Mucosa of rectum (tissue), 2 donors: ENCODE results near the gene MS4A8.
"Not testable (repeated sequence)": the region's sequence is repeated elsewhere in the genome, so short reads cannot be mapped to it uniquely, and the experiment has no call there.

Experiments
- H3K27ac ChIP-seq, 2 donors: one replicate each; pipeline ENCODE4 v1.7.0; 2013; ENCODE audit warnings: inconsistent platforms in 2 of 2, low read depth in 2 of 2, low read length in 2 of 2
- H3K27me3 ChIP-seq, 2 donors: one replicate each; pipeline ENCODE4 v1.7.0; 2013; ENCODE audit warnings: low read length in 2 of 2; ENCODE audit not compliant: control insufficient read depth in 2 of 2, insufficient read depth in 2 of 2
- H3K36me3 ChIP-seq, 2 donors: one replicate each; pipeline ENCODE4 v1.7.0; 2013; ENCODE audit warnings: low read length in 2 of 2; ENCODE audit not compliant: control insufficient read depth in 2 of 2, insufficient read depth in 2 of 2
- H3K4me1 ChIP-seq, 2 donors: one replicate each; pipeline ENCODE4 v1.7.0; 2013; ENCODE audit warnings: low read length in 2 of 2, mild to moderate bottlenecking in 1 of 2; ENCODE audit not compliant: control insufficient read depth in 2 of 2, insufficient read depth in 2 of 2
- H3K4me3 ChIP-seq, 2 donors: one replicate each; pipeline ENCODE4 v1.7.0; 2013; ENCODE audit warnings: low read length in 2 of 2
- H3K9ac ChIP-seq, 2 donors: one replicate each; pipeline ENCODE4 v1.7.0; 2013; ENCODE audit warnings: low read length in 2 of 2, low read depth in 1 of 2, mild to moderate bottlenecking in 1 of 2
- H3K9me3 ChIP-seq, 2 donors: one replicate each; pipeline ENCODE4 v1.7.0; 2013; ENCODE audit warnings: low read length in 2 of 2; ENCODE audit not compliant: control insufficient read depth in 2 of 2
- donor health status: healthy.
- donor health status: Normal muscosa, but diverticular disease.

MS4A8 gene

DNA sequence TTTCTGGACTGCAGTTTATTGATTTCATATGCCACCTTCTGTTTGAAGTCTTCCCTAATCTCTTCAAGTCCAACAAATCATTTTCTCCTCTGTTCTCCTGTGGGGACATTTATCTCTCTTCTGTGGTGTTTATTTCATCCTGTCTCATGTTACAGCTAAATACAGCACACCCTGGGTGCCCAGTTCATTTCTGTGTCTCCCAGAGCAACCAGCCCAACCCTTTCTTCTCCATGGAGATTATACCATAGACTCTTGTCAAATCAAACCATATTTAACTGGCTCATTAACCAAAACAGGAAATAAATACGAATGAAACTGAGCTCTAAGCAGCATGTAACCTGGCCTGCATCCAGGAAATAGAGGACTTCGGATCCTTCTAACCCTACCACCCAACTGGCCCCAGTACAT is at the start of gene MS4A8:
Gene MS4A8, plus strand, starts transcription at position 329 of the 408 bp plus-strand sequence. CDS start 1,249 bp downstream, outside the sequence.
- Histone ChIP-seq H3K4me3 (peak within 1 kb of the TSS; percentile 56 to 61), H3K4me1 (peaks cover 24 to 35% of the 10 kb centered on the region in 2 donors), H3K9me3 (no peaks in the 10 kb centered on the region), H3K27me3 (no peaks in the 10 kb centered on the region), H3K36me3 (no peaks in the 10 kb centered on the region), H3K27ac (peak within 1 kb of the TSS; percentile 80 to 81), H3K9ac (peak within 1 kb of the TSS; percentile 17 to 53)

DNA sequence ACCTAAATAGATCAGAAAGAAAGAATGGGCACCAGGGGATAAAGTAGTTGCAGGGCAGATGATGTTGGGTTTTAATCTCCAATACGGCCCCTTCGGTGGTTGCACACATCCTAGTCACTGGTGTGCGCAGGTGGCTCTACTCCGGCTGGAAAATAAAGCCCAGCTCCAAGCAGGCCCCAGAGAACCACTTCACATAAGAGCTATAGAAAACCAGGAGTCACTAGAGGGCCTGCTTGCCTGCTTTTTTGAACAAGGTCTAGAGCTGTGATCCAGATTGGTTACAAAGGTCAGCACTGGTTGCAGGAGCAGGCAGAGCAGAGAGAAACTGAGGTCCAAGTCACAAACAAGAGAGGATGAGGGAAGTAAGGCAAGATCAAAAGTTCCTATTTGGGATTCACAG is 41.5 kb upstream of the MS4A8 start:
- H3K27me3 ChIP-seq = no peaks in the 10 kb centered on the region
- H3K4me1 ChIP-seq = peaks cover 0 to 7% of the 10 kb centered on the region in 2 donors
- H3K9me3 ChIP-seq = no peaks in the 10 kb centered on the region
- no peaks in the 10 kb centered on the region for H3K36me3 ChIP-seq
- no peak overlapping the region for H3K9ac ChIP-seq
- H3K4me3 ChIP-seq = no peak overlapping the region
- no peak overlapping the region for H3K27ac ChIP-seq

DNA sequence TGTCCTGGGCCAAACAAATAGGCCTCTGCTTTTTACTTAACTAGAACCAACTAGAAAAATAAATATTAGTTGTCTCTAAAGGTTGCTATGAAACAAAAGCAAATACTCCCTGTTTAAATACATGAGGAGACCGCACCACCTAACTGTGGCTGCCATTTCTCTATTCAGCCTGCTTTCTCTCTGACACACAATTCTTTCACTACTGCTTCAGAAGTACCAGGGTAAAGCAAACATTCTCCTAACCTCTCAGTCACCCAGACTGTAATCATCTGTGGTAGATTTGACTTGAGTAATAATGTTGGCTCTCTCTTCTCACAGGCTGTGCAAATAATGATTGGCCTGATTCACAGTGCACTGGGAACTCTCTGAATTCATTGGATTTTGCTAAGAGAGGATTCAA is 41.0 kb upstream of the MS4A8 start:
- no peaks in the 10 kb centered on the region for H3K36me3 ChIP-seq
- H3K27ac ChIP-seq = no peak overlapping the region
- H3K9me3 ChIP-seq = no peaks in the 10 kb centered on the region
- no peak overlapping the region for H3K4me3 ChIP-seq
- no peaks in the 10 kb centered on the region for H3K27me3 ChIP-seq
- H3K9ac ChIP-seq = no peak overlapping the region
- H3K4me1 ChIP-seq = peaks cover 0 to 7% of the 10 kb centered on the region in 2 donors

GRCh38 chr11:60672255-60672654 is 27.2 kb upstream of the MS4A8 start:
- Histone ChIP-seq H3K4me3 (no peak overlapping the region), H3K9ac (no peak overlapping the region)

GRCh38 chr11:60678231-60678630 is 21.2 kb upstream of the MS4A8 start:
- H3K9ac ChIP-seq, H3K27me3 ChIP-seq, H3K9me3 ChIP-seq, H3K4me3 ChIP-seq, H3K27ac ChIP-seq, H3K4me1 ChIP-seq, H3K36me3 ChIP-seq: not testable (repeated sequence)

More at GRCh38 chr11:60672255-60672654, 27.2 kb upstream of the MS4A8 start:
- no peaks in the 10 kb centered on the region for H3K4me1 ChIP-seq
- no peaks in the 10 kb centered on the region for H3K27me3 ChIP-seq
- H3K36me3 ChIP-seq = no peaks in the 10 kb centered on the region
- H3K27ac ChIP-seq = no peak overlapping the region
- peaks cover 0 to 3% of the 10 kb centered on the region in 2 donors for H3K9me3 ChIP-seq

DNA sequence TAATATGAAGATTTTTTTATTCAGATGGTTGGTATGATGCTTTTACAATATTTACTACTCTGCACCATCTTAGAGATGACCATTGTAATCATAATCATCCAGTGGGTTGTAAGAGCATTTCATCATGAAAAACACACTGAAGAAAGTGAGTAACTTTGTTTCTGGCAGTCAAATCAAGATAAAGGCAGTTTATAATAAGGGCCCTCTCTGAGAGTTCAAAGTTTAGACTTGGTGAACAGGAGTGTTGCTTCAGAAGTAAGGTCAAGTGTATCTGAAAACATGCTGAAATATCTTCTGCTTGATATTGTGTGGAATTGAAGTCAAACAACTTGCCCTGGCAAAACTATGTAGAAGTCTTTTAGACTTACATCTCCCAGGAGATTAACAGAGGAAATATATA is 19.5 kb upstream of the MS4A8 start:
- Histone ChIP-seq H3K4me3 (no peak overlapping the region), H3K4me1 (no peaks in the 10 kb centered on the region), H3K9me3 (peaks cover 0 to 6% of the 10 kb centered on the region in 2 donors), H3K27ac (no peak overlapping the region), H3K27me3 (no peaks in the 10 kb centered on the region), H3K9ac (no peak overlapping the region), H3K36me3 (no peaks in the 10 kb centered on the region)

- H3K9ac ChIP-seq = no peak overlapping the region
- H3K4me3 ChIP-seq = no peak overlapping the region
- peaks cover 0 to 6% of the 10 kb centered on the region in 2 donors for H3K9me3 ChIP-seq
- no peaks in the 10 kb centered on the region for H3K4me1 ChIP-seq
- H3K27me3 ChIP-seq = no peaks in the 10 kb centered on the region
- no peak overlapping the region for H3K27ac ChIP-seq
- no peaks in the 10 kb centered on the region for H3K36me3 ChIP-seq
These were observed 18.8 kb upstream of the MS4A8 start for GRCh38 chr11:60680455-60681119.

- not testable (repeated sequence) for H3K36me3 ChIP-seq, H3K9ac ChIP-seq, H3K4me3 ChIP-seq, H3K4me1 ChIP-seq, H3K27me3 ChIP-seq, H3K27ac ChIP-seq, H3K9me3 ChIP-seq
These were observed 14.9 kb upstream of the MS4A8 start for GRCh38 chr11:60684541-60684848.

GRCh38 chr11:60691661-60692060 is 7.8 kb upstream of the MS4A8 start:
- Histone ChIP-seq H3K4me3 (no peak overlapping the region), H3K9me3 (no peaks in the 10 kb centered on the region), H3K9ac (no peak overlapping the region), H3K36me3 (no peaks in the 10 kb centered on the region), H3K4me1 (peaks cover 0 to 5% of the 10 kb centered on the region in 2 donors), H3K27ac (no peak overlapping the region), H3K27me3 (no peaks in the 10 kb centered on the region)

GRCh38 chr11:60699936-60700335 is 524 bp downstream of the MS4A8 start:
- H3K27ac ChIP-seq = peak overlapping the region; percentile 80 to 81
- H3K9ac ChIP-seq = peak overlapping the region; percentile 17 to 53
- peaks cover 24 to 35% of the 10 kb centered on the region in 2 donors for H3K4me1 ChIP-seq
- H3K4me3 ChIP-seq = peak overlapping the region; percentile 56 to 61
- no peaks in the 10 kb centered on the region for H3K36me3 ChIP-seq
- H3K27me3 ChIP-seq = no peaks in the 10 kb centered on the region
- no peaks in the 10 kb centered on the region for H3K9me3 ChIP-seq
